SK-N-MC (cell line): Measurements from ENCODE around the gene ZBTB7C.

Source experiments
- EZH2 ChIP-seq: fragments of 200-600 bp; sonication (generic); IDR thresholded peaks from one replicate; pipeline ENCODE4 v1.6.1; 2017; ENCODE audit warnings: antibody characterized with exemption
- POLR2AphosphoS5 ChIP-seq: IDR thresholded peaks from 2 replicates; pipeline ENCODE4 v1.6.1; 2012; ENCODE audit warnings: mild to moderate bottlenecking, low read depth, low read length, borderline replicate concordance

GRCh38 chr18:48090021-48090420 is 319.2 kb downstream of the ZBTB7C start:
- TF ChIP-seq EZH2: no peak
- TF ChIP-seq POLR2AphosphoS5: no peak
